Lung (tissue), 12 donors: ENCODE results near the gene PKD2L2. TPM values are rescaled to one million over a fixed set of nuclear protein-coding genes. Genes with fewer than 3 reads are reported as not detected.
"Not testable (repeated sequence)": the region's sequence is repeated elsewhere in the genome, so short reads cannot be mapped to it uniquely, and the experiment has no call there.

Experiments
- ATAC-seq: fragments of 200-7000 bp; cut with Tn5 transposase; one replicate; pipeline ENCODE4 v1.9.1; 2020; ENCODE audit warnings: moderate number of reproducible peaks; ENCODE audit not compliant: insufficient read depth, low FRiP score
- DNase-seq, 3 donors: peaks; one replicate each; pipeline ENCODE4 v3.0.0-alpha.2; 2013 to 2017
- H3K27ac ChIP-seq, 2 donors: one replicate each; pipeline ENCODE4 v1.5.1; 2013; ENCODE audit warnings: mild to moderate bottlenecking in 2 of 2, moderate library complexity in 2 of 2, control low read depth in 1 of 2, inconsistent platforms in 1 of 2, low read depth in 1 of 2, low read length in 1 of 2
- H3K27me3 ChIP-seq, 3 donors: one replicate each; pipeline ENCODE4 v1.5.1; 2013; ENCODE audit warnings: low read length in 2 of 3; ENCODE audit not compliant: control insufficient read depth in 3 of 3, insufficient read depth in 3 of 3
- H3K36me3 ChIP-seq, 4 donors: one replicate each; pipeline ENCODE4 v1.5.1; 2013; ENCODE audit warnings: low read length in 4 of 4, mild to moderate bottlenecking in 1 of 4, moderate library complexity in 1 of 4; ENCODE audit not compliant: control insufficient read depth in 4 of 4, insufficient read depth in 4 of 4
- H3K4me1 ChIP-seq, 5 donors: one replicate each; pipeline ENCODE4 v1.5.1; 2013; ENCODE audit warnings: low read length in 5 of 5, mild to moderate bottlenecking in 2 of 5, moderate library complexity in 1 of 5; ENCODE audit not compliant: control insufficient read depth in 5 of 5, insufficient read depth in 5 of 5
- H3K4me3 ChIP-seq: one replicate; pipeline ENCODE4 v1.5.1; 2013; ENCODE audit warnings: mild to moderate bottlenecking, control low read depth, moderate library complexity
- H3K9ac ChIP-seq, 2 donors: one replicate each; pipeline ENCODE4 v1.5.1; 2013; ENCODE audit warnings: low read length in 2 of 2, control low read depth in 1 of 2; ENCODE audit not compliant: insufficient read depth in 1 of 2
- H3K9me3 ChIP-seq, 4 donors: one replicate each; pipeline ENCODE4 v1.5.1; 2013; ENCODE audit warnings: low read length in 3 of 4, mild to moderate bottlenecking in 1 of 4, moderate library complexity in 1 of 4; ENCODE audit not compliant: control insufficient read depth in 4 of 4, insufficient read depth in 3 of 4
- WGBS, 2 donors: extraction: QIAGEN DNeasy Blood & Tissue Kit; methylation state at CpG; one replicate each; pipeline ENCODE4 v1.1.7; 2013; 5-methylcytosine and 5-hydroxymethylcytosine counted together
- polyA plus RNA-seq, 2 donors: library from polyadenylated mRNA; stranded (reverse); fragments of 200-250 nt; gene quantifications; one replicate each; pipeline ENCODE4 v1.2.1, GENCODE V29; 2013
- total RNA-seq, 2 donors: library from RNA; depleted of rRNA in 1 of 2; stranded (reverse); fragments of >200 nt in 1 of 2; gene quantifications; one replicate each; pipeline ENCODE4 v1.2.1, GENCODE V29; 2014 to 2021
- TF ChIP-seq, protein P1 (sequence below): IDR thresholded peaks from 2 replicates; pipeline ENCODE4 v1.5.1; 2012; ENCODE audit warnings: mild to moderate bottlenecking; ENCODE audit errors: control extremely low read depth, extremely low read depth
- donor health status: control.
- donor health status: control.
- donor health status: Bipolar disorder and iron deficiency.
- donor health status: healthy.
- donor health status: DM: yes; HTN: yes; CAD: no.

The PKD2L2 gene
- total and polyA plus RNA-seq, 4 donors = 0.05 TPM; not detected in 3

GRCh38 chr5:137937994-137938750 is 48.9 kb downstream of the PKD2L2 start:
- no peak overlapping the region for H3K27ac ChIP-seq
- WGBS, 2 donors = 62 to 82% methylated on average over 1 of the region's 1 CpG
- no peaks in the 10 kb centered on the region for H3K27me3 ChIP-seq
- H3K9me3 ChIP-seq = no peaks in the 10 kb centered on the region
- peaks cover 11 to 41% (median 32%) of the 10 kb centered on the region in 4 donors for H3K36me3 ChIP-seq
- DNase-seq (no peak), ATAC-seq (no peak)
- H3K4me3 ChIP-seq = no peak overlapping the region
- TF ChIP-seq, protein P1, sequence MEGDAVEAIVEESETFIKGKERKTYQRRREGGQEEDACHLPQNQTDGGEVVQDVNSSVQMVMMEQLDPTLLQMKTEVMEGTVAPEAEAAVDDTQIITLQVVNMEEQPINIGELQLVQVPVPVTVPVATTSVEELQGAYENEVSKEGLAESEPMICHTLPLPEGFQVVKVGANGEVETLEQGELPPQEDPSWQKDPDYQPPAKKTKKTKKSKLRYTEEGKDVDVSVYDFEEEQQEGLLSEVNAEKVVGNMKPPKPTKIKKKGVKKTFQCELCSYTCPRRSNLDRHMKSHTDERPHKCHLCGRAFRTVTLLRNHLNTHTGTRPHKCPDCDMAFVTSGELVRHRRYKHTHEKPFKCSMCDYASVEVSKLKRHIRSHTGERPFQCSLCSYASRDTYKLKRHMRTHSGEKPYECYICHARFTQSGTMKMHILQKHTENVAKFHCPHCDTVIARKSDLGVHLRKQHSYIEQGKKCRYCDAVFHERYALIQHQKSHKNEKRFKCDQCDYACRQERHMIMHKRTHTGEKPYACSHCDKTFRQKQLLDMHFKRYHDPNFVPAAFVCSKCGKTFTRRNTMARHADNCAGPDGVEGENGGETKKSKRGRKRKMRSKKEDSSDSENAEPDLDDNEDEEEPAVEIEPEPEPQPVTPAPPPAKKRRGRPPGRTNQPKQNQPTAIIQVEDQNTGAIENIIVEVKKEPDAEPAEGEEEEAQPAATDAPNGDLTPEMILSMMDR = no peak
- H3K4me1 ChIP-seq = no peaks in the 10 kb centered on the region
- no peak overlapping the region for H3K9ac ChIP-seq

DNA sequence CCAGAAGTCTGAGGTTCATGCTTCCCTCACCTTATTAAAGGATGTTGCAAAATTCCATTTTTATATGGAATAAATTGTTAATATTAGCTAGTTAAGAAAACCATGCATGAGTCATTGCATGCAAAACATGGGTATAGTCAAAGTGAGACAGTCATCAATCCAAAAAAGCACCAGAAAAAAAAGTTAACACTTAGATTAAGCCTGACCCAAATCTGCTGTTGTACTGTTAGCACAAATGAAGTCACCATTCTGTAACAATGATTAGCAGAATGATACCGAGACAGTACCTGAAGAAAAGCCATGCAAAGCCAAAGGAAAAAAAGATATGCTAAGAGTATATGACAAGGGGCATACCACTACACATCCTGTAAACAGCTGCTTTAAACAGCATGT is 49.5 kb downstream of the PKD2L2 start:
- ATAC-seq (no peak), DNase-seq (no peak)
- Histone ChIP-seq H3K4me1 (no peaks in the 10 kb centered on the region), H3K27me3 (no peaks in the 10 kb centered on the region), H3K9me3 (no peaks in the 10 kb centered on the region), H3K4me3 (no peak overlapping the region), H3K36me3 (peaks cover 11 to 42% (median 32%) of the 10 kb centered on the region in 4 donors), H3K27ac (no peak overlapping the region), H3K9ac (no peak overlapping the region)
- TF ChIP-seq, protein P1 = no peak
- WGBS, 2 donors = 88 to 95% methylated on average over 1 of the region's 1 CpG

DNA sequence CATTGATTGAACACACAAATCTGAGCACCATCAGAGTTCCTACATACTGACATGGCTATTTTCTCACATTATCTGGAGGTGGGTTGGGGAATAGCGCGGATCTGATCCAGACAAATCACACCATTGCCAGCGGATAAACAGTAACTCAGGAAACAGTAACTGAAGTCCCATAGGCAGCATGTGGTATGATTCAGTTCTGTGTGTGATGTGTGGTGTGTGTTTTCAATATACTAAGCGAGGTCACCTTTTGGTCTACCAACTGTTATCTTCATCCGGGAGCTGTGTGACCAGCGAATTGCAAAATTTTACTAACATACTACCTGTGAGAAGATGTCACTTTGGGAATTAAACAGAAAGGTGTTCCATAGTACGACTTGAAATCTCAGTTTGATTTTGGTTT is 50.1 kb downstream of the PKD2L2 start:
- whole genome bisulfite sequencing, 2 donors = 82 to 88% methylated on average over 7 of the region's 7 CpGs
- TF ChIP-seq, protein P1 = no peak
- H3K9ac ChIP-seq = no peak overlapping the region
- DNase-seq (no peak), ATAC-seq (no peak)
- peaks cover 15 to 48% (median 38%) of the 10 kb centered on the region in 4 donors for H3K36me3 ChIP-seq
- no peaks in the 10 kb centered on the region for H3K9me3 ChIP-seq
- no peaks in the 10 kb centered on the region for H3K27me3 ChIP-seq
- no peak overlapping the region for H3K4me3 ChIP-seq
- H3K4me1 ChIP-seq = no peaks in the 10 kb centered on the region
- H3K27ac ChIP-seq = no peak overlapping the region

DNA sequence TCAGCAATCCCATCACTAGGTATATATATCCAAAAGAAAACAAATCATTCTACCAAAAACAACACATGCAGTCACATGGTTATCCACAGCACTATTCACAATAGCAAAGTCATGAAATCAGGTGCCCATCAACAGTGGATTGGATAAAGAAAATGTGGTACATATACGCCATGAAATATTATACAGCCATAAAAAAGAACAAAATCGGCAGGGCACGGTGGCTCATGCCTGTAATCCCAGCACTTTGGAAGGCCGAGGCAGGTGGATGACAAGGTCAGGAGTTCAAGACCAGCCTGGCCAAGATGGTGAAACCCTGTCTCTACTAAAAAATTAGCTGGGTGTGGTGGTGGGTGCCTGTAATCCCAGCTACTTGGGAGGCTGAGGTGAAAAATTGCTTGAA is 55.0 kb downstream of the PKD2L2 start:
- not testable (repeated sequence) for H3K27ac ChIP-seq, H3K9me3 ChIP-seq, H3K4me1 ChIP-seq, ATAC-seq, DNase-seq, H3K4me3 ChIP-seq, H3K9ac ChIP-seq, H3K27me3 ChIP-seq
- WGBS, 2 donors = 97 to 99% methylated on average over 4 of the region's 4 CpGs
- peaks cover 14 to 54% (median 49%) of the 10 kb centered on the region in 4 donors for H3K36me3 ChIP-seq
